HG03135 (cell line): ENCODE results near the gene P2RX3.

Source experiments
- ATAC-seq: cut with Tn5 transposase; IDR thresholded peaks from one replicate; pipeline ENCODE4 v1.9.1; 2021; ENCODE audit warnings: mild to moderate bottlenecking, moderate library complexity; ENCODE audit not compliant: unreplicated experiment

The P2RX3 gene

GRCh38 chr11:57368106-57368844, 30.1 kb downstream of the P2RX3 start:
- ATAC-seq, result no peak

GRCh38 chr11:57368845-57369232, 30.7 kb downstream of the P2RX3 start:
- ATAC-seq, result no peak

- no peak for ATAC-seq
Observed at GRCh38 chr11:57370251-57370650, 32.1 kb downstream of the P2RX3 start.

- ATAC-seq, result no peak
Observed at GRCh38 chr11:57370941-57371340, 32.8 kb downstream of the P2RX3 start.

- no peak for ATAC-seq
Observed at GRCh38 chr11:57373146-57373545, 35.0 kb downstream of the P2RX3 start.

GRCh38 chr11:57374966-57375365, 36.8 kb downstream of the P2RX3 start:
- ATAC-seq, result no peak

- no peak for ATAC-seq
Observed at GRCh38 chr11:57375490-57375889, 37.3 kb downstream of the P2RX3 start.

GRCh38 chr11:57376095-57377090, 38.2 kb downstream of the P2RX3 start:
- ATAC-seq, result no peak

- ATAC-seq, result no peak
Observed at GRCh38 chr11:57377107-57377506, 39.0 kb downstream of the P2RX3 start.

GRCh38 chr11:57378186-57378585, 40.0 kb downstream of the P2RX3 start:
- ATAC-seq, result no peak

- no peak for ATAC-seq
Observed at GRCh38 chr11:57379732-57380131, 41.6 kb downstream of the P2RX3 start.

- ATAC-seq, result no peak
Observed at GRCh38 chr11:57380975-57381374, 42.8 kb downstream of the P2RX3 start, which contains the start of gene PRG3. TSS of gene PRG3 (minus strand) at chr11:57381150. CDS start at chr11:57380708, 442 bp downstream.

GRCh38 chr11:57386178-57386940, 48.2 kb downstream of the P2RX3 start:
- no peak for ATAC-seq

- no peak for ATAC-seq
Observed at GRCh38 chr11:57387289-57388030, 49.3 kb downstream of the P2RX3 start.

- ATAC-seq, result no peak
Observed at GRCh38 chr11:57390535-57390934, 52.4 kb downstream of the P2RX3 start, which contains the start of gene PRG2. TSS of gene PRG2 (minus strand) at chr11:57390650. CDS start at chr11:57389944, 706 bp downstream.

- ATAC-seq, result no peak
Observed at GRCh38 chr11:57391111-57391510, 53.0 kb downstream of the P2RX3 start.

GRCh38 chr11:57391539-57391938, 53.4 kb downstream of the P2RX3 start:
- ATAC-seq, result no peak

GRCh38 chr11:57392066-57392762, 54.1 kb downstream of the P2RX3 start:
- no peak for ATAC-seq

GRCh38 chr11:57392763-57393105, 54.6 kb downstream of the P2RX3 start:
- ATAC-seq, result no peak
